EH (cell line): ENCODE measurements around the gene FLNB.
"Not testable (repeated sequence)": the region's sequence is repeated elsewhere in the genome, so short reads cannot be mapped to it uniquely, and the experiment has no call there.

Experiments used
- DNase-seq: peaks from one replicate; pipeline ENCODE4 v3.0.0-alpha.2; 2015; ENCODE audit warnings: low read depth

Gene FLNB

GRCh38 chr3:58034738-58035523 is 26.7 kb downstream of the FLNB start:
- no peak for DNase-seq

DNA sequence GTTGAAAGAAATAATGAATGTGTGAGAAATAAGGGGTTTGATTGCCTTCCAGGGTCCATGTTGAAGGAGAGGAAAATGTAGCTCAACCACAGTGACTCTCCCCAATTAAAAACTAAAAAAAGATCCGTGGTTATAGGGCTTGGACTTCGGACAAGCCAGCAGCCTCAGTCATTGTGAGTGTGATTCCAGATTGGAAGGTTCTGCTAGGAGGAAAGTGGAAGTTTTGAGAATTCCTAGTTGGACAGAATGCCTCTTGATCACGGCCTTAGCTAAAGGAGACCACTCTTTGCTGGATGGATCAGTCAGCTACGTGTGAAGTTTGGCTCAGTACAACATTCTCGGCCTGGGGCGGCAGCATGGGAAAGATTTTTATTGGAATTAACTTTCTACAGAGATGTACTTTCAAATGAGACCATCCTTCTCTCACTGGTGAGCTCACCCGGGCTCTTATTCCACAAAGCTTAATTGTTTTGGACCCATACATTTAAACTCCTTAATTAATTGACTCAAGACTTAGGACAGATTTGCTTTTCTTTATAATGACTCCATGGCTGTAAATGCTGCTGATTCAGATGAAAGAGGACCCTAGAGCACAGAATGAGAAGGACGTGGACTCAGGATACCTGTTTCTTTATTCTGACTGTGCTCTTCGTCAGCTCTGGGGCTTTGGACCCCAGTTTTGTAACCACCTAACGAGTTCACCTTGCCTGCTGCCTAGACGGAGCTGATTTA is 27.5 kb downstream of the FLNB start:
- peak; percentile 80 for DNase-seq

- DNase-seq, result no peak
These were observed 28.2 kb downstream of the FLNB start for GRCh38 chr3:58036293-58037032.

DNA sequence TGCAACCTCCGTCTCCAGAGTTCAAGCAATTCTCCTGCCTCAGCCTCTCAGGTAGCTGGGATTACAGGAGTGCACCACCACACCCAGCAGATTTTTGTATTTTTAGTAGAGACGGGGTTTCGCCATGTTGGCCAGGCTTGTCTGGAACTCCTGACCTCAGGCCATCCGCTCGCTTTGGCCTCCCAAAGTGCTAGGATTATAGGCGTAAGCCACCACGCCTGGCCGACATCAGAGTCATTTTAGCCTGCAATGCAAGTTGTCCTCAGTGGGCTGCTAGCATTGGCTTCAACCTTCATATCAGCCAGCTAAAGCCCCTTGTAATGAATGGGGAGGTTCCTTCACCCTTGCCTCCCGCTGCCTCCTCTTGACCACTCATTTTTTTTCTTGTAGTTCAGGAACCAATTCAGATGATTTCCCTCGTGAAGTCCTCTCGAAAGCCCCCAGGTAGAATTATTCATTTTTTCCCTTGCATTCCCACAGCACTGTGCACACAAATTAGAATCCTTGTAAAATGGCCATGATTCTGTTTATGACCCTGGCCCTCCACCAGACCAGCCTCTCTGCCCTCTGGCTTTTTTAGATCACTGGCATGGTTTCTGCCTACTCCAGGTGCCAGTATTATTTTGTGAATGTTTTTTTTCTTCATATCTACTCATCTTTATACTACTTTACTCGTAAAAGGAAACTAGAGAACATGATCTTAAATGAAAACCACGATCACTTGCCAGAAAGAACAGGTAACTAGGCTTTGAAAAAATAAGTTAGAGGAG is 29.1 kb downstream of the FLNB start:
- no peak for DNase-seq

DNA sequence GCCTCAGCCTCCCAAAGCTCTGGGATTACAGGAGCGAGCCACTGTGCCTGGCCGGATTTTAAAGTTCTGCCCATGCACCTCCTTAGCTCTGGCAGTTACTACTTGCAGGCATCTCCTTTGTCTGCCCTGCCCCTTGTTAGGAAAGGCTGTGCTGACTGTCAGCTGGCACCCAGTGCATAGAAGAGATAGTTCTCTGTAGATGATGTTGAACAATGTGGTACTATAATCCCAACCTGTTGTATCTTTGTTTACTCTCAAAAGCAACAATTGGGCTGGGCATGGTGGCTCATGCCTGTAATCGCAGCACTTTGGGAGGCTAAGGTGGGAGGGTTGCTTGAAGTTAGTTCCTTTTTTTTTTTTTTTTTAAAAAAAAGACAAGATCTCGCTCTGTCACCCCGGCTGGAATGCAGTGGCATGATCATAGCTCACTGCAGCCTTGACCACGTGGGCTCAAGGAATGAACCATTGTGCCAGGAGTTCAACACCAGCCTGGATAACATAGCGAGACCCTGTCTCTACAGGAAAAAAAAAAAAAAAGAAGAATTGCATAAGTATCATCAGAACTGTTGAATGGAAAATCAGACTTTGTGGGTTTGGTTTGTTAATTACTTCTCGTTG is 30.6 kb downstream of the FLNB start:
- peak; percentile 59 for DNase-seq

- no peak for DNase-seq
These were observed 31.4 kb downstream of the FLNB start for GRCh38 chr3:58039601-58040000.

GRCh38 chr3:58041182-58041825 is 33.1 kb downstream of the FLNB start:
- DNase-seq, result peak; percentile 57

GRCh38 chr3:58041826-58042324 is 33.7 kb downstream of the FLNB start:
- peak; percentile 92 for DNase-seq

- DNase-seq, result peak; percentile 45
These were observed 34.9 kb downstream of the FLNB start for GRCh38 chr3:58042947-58043707.

DNA sequence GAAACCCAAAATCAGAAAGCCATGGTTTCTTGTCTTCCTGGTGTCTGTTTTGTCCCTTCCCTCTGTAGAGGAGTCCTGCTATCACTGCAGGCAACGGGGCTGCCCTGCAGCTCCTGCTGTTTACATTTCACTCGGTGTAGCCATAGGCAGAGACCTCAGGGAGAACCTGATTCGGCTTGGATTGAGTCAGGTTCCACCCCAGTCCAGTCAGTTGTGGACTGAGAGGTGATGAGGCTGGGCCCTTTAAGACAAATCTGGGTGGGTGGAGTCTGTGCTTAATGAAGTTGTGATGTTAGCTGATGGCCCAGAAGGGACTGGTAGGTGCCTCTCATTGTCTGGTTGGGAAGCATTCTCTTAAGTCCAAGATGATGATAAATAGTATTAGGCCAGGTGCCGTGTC is 35.7 kb downstream of the FLNB start:
- DNase-seq, result no peak

- peak; percentile 57 for DNase-seq
These were observed 36.7 kb downstream of the FLNB start for GRCh38 chr3:58044691-58045483.

DNA sequence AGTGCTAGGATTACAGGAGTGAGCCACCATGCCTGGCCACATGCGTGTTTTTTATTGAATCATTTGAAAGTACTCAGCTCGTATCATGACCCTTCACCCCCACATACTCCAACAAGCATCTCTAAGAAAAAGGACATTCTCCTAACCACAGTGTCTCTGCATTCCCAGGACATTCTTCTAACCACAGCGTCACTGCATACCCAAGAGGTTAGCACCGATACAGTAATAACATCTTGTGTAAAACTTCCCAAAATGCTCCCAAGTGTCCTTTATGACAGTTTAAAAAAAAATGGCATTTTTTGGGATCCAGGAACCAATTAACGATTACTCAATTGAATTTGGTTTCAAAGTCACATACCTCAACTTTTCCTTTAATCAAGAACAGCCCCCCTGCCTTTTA is 39.6 kb downstream of the FLNB start:
- DNase-seq, result peak; percentile 99

- no peak for DNase-seq
These were observed 40.1 kb downstream of the FLNB start for GRCh38 chr3:58048301-58048700.

DNA sequence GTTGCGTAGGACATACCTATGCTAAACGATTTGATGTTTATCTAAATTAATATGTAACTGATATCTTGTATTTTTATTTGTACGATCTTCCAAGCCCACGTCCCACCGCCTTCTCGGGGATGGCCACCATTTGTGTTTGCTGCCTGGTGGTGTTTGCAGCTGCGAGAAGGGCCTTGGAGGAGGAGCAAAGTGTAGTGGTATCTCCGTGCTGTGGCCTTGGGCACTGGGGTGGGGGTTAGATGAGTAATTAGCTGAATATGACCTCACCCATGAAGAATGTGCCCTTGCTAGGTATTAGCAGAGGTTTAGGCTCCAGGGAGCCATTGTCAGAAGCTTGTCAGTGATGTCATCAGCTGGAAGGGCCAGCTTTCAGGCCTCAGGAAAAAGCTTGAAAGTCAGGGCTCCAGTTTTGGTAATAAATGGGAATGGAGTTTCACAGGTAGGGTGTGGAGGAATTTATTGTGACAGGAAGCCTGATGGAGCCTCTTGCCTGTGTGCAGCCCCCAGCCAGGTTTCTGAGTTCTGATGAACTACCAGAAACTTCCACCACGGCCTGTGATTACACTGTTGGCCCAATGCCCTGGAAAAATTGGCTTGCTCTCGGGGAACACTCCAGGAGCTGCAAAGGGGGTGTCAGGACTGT is 41.0 kb downstream of the FLNB start:
- peak; percentile 96 for DNase-seq

DNA sequence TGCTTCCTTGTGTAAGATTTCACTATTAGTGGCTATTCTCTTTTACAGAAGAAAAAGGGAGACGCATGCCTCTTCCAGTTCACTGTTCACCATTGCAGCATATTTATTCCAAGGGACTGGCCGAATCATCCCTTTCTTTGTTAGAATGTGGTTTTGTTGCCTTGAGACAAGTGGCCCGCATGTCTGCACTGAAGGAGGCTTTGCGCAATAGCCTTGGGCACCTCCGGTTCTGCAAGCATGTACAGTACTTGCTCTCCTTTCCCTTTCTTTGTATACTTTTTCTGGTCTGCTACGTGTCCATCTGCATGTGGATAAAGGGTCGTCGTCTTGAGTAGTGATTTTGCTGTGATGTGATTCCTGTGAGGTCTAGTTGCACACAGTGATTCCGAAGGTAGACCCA is 43.0 kb downstream of the FLNB start:
- peak; percentile 94 for DNase-seq

DNA sequence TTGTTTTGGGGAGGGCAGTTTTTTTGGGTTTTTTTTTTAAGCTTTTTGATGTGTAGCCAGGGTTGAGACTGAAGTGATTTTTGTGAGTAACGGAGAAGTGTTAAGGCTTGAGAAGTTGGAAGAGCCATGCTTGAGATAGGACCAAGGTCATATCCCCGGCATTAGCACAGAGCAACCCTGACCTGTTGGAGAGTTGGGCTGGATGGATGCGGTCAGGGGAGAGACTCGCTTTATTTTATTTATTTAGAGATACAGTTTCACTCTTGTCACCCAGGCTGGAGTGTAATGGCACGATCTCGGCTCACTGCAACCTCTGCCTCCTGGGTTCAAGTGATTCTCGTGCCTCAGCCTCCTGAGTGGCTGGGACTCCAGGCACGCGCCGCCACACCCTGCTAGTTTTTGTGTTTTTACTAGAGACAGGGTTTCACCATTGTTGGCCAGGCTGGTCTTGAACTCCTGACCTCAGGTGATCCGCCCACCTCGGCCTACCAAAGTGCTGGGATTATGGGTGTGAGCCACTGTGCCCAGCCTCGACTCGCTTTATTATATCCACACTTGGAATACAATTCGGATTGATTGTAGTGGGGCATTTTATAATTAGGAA is 43.5 kb downstream of the FLNB start:
- not testable (repeated sequence) for DNase-seq

DNA sequence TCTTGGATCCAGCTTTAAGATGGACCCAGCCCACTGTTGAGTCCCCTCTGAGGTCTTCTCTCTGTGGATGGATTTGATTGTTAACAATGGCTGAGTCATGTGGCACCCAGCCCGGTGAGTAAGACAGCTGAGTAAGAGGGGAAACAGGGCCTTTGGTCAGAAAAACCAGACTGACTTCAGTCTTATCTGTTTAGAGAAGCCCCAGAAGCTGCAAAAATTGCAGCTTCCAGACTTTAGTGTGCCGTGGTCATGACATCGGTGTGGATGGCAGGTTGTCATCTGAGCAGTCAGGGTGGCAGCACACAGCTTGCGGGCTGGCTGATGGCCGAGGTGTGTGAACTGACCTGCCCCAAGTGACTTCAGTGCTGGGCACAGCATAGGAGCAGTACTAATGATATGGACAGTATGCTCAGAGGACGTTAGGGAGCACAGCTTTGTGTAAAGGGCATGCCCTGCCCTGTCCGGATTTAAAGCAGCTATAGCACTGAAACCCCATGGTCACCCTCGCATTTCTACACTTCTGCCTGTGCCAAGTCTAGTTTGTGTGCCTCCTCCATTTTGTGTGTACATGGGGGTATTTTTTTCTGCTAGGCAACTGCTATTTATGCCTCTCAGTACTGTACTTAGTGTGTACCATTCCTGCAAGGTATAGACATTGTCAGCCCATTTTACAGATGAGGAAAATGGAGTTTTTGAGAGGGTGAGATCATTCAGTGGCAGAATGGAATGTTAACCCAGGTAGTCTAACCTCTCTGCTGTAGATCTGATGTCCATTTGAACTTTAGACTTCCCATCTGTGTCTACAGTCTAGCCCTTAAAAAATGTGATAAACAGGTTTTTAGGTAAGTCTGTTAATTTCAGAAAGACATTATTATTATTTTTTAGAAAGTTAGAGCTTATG is 44.4 kb downstream of the FLNB start:
- DNase-seq, result peak; percentile 98
